Suppressor macrophage treated with lipopolysaccharide for 4 hours (primary cell): ENCODE measurements around the gene LTO1.

Experiments
- DNase-seq: peaks from one replicate; pipeline ENCODE4 v3.0.0-alpha.2; 2020

Gene LTO1

DNA sequence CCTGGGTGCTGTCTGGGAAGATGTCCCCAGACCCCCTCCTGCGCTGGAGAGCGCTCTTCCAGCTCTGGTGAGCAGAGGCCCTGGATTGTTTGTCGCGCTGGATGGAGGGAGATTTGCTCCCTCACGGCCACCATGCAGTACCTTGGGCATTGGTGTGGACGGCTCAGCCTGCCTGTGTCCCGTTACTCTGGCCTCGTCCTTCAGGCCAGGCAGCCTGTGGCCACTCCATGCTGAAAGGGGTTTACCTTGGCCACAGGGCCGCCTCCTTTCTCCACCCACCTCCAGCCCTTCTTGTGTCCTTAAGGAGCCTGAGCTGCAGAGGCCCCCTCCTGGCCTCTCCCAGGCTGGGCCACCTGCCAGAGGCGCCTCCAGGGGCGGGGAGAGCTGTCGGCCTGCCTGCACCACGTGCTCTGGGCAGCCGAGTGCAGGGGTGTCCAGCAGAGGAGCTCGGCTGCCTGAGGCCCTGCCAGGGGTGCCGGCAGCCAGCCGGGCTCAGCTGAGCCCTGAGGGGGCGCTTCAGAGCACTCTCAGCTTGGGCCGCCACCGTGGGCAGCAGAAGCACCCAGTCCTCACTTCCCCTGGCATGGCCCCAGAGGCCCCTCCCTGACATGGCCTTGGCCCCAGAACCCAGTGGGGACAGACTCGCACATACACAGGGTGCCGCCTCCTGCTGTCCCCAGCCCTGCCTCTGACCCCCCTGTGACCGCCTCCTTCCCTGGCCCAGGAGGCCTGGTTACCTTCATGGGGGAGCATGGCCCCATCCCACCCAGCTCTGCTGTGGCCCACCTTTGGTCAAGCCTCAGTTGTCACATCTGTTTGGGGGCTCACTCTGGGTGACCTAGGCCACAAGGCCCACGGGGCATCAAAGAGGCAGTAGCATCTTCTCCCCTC, 30.8 kb downstream of the LTO1 start:
- no peak for DNase-seq

- DNase-seq: no peak
Observed at GRCh38 chr11:69643646-69644045, 31.5 kb downstream of the LTO1 start.

DNA sequence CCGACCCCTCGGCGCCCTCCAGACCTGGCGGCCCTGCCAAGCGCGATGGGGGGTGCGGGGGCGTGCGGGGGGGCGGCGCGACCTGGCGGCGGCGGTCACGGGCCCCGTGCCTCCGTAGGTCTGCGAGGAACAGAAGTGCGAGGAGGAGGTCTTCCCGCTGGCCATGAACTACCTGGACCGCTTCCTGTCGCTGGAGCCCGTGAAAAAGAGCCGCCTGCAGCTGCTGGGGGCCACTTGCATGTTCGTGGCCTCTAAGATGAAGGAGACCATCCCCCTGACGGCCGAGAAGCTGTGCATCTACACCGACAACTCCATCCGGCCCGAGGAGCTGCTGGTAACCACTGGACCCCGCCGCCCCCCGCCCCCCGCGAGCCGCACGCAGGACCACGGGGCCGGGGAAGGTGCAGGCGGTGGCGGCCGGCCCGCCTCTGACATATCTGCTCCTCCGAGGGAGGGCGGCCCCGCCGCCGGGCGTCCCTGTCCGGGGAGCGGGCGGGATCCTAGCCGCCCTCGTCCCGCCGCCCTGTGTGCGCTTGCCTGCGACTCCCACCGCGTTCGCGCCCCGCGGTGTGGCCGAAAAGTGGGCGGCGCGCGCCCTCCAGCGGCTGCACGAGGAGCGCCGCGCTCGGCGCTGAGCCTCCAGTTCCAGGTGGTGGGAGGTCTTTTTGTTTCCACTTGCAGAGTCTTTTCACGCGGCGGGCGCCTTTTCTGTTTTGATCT, 32.1 kb downstream of the LTO1 start:
- DNase-seq: peak; percentile 89

DNA sequence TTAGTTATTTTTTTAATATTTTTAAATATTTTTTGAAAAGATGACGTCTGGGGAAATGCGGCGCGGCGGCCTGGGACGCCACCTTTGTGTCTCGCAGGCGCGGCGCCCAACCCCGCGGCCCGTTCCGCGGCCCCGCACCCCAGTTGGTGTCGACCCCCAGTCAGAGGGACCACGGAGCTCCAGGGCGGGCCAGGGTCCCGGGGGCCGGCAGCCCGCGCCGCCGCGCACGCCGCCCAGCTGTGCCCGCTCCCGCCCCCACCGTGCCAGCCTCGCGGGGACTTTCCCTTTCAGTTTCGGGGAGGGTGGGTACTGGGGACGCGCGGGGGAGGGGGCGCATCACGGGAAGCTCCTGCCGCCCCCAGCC, 32.6 kb downstream of the LTO1 start:
- DNase-seq: peak; percentile 59

DNA sequence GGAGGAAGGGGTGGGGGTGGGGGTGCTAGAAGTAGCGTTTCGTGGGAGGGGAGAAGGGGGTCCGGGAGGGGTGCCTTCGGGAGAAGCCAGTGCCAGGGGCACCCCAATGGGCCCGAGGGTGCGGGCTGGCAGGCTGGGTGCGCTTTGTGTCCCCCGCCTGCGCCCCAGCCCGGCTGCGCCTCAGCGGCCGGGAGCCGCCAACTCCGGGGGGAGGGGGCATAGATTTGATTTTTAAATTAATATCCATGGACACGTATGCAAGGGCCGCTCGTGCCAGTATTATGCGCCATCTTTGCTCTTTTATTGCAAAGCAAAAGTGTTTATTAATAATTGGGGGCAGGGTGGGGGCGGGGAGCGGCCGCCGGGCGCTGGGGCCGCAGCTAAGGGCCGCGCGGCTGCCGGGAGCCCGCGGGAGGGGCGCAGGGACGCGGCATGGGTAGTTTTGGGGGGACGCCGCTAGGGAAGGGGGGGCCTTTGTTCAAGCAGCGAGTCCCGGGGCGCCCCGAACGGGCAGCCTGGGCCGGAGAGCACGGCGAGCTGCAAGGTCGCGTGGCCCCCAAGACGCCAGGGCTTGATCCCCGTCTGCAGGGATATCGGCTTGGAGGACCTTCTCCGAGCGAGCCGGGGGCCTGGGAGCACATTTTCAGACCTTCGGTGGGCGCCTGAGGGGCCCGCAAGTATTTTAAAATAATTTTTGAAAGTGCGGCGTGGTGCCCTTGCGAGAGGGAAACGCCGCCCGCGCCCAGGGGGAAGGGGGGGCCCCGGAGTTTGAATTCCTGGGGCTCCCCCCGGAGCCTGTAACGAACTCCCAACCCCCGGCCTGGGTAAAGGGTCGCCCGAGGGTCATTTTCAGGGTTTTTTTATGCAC, 33.2 kb downstream of the LTO1 start:
- no peak for DNase-seq

GRCh38 chr11:69640995-69641581, 34.1 kb downstream of the LTO1 start, which contains the start of gene CCND1:
Gene CCND1, plus strand, starts transcription at chr11:69641156. Its CDS starts 158 bp downstream, at chr11:69641314.
- peak; percentile 83 for DNase-seq

DNA sequence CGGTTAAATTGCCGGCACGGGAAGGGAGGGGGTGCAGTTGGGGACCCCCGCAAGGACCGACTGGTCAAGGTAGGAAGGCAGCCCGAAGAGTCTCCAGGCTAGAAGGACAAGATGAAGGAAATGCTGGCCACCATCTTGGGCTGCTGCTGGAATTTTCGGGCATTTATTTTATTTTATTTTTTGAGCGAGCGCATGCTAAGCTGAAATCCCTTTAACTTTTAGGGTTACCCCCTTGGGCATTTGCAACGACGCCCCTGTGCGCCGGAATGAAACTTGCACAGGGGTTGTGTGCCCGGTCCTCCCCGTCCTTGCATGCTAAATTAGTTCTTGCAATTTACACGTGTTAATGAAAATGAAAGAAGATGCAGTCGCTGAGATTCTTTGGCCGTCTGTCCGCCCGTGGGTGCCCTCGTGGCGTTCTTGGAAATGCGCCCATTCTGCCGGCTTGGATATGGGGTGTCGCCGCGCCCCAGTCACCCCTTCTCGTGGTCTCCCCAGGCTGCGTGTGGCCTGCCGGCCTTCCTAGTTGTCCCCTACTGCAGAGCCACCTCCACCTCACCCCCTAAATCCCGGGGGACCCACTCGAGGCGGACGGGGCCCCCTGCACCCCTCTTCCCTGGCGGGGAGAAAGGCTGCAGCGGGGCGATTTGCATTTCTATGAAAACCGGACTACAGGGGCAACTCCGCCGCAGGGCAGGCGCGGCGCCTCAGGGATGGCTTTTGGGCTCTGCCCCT, 34.7 kb downstream of the LTO1 start:
- peak; percentile 68 for DNase-seq

DNA sequence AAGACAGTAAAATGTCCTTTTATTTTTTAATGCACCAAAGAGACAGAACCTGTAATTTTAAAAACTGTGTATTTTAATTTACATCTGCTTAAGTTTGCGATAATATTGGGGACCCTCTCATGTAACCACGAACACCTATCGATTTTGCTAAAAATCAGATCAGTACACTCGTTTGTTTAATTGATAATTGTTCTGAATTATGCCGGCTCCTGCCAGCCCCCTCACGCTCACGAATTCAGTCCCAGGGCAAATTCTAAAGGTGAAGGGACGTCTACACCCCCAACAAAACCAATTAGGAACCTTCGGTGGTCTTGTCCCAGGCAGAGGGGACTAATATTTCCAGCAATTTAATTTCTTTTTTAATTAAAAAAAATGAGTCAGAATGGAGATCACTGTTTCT, 35.3 kb downstream of the LTO1 start:
- no peak for DNase-seq

DNA sequence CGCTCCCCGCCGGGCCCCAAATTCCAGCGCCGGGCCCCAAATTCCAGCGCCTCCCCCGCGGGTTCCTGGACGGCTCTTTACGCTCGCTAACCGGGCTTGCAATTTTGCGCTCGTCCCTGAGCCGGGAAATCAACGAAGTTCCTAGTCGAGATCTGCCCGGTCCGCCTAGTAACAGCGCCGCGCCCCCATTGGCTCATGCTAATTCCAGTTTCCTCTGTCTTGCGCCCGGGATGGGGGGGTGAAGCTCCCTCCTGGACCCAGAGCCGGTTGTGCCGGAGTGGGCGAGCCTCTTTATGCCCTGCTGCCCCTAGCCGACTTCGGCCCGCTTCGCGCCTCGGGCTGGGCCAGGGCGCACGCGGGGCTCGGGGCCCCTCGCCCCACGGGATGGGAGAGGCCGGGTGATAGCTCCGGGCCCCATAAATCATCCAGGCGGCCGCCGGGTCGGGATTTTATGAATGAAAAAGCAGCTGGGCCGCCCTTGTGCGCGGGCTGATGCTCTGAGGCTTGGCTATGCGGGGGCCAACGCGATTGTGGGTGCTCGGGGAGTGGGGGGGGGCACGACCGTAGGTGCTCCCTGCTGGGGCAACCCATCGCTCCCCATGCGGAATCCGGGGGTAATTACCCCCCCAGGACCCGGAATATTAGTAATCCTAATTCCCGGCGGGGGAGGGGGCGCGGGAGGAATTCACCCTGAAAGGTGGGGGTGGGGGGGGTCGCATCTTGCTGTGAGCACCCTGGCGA, 36.0 kb downstream of the LTO1 start:
- DNase-seq: peak; percentile 90

DNA sequence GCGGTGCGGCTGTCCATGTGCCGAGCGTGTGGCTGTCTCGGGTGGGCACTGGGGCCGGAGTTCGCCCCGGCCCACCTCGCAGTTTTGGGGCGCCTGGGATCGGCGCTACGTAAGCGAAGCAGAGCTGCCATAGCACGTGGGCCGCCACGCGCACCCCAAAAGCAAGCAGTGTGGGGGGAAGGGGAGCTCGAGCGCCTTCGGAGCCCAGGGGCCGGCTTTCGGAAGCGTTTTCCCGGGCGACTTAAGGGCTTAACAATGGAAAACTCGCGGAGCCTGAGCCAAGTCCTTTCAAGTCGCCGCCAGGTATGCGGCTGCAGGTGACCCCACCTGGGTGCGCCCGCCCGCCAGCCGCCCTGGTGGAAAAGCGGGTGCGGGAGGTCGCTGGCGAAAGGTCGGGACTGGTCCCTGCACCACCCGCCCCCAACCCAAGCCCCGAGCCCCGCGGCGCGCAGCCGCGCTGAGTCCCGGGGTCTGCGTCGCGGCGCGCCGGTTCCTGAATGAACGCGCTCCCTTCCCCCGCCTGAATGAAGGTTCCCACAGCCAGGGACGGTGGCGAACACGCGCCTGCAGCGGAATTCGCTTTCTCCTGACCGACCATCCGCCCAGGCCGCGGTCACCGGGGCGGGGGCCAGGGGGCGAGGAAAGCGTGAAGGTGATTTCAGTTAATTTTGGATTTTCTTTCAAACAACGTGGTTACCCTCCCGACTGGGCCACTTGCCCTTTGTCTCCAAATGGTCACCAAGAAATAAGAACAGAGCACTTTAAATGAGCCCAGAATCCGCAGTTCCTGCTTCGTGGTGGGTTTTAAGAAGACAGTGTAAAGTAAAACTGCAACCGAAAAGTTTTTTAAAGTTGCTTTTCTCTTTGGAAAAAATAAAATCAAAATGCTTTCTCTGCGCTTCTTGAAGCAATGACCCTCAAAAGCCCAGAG, 36.9 kb downstream of the LTO1 start:
- DNase-seq: peak; percentile 23

DNA sequence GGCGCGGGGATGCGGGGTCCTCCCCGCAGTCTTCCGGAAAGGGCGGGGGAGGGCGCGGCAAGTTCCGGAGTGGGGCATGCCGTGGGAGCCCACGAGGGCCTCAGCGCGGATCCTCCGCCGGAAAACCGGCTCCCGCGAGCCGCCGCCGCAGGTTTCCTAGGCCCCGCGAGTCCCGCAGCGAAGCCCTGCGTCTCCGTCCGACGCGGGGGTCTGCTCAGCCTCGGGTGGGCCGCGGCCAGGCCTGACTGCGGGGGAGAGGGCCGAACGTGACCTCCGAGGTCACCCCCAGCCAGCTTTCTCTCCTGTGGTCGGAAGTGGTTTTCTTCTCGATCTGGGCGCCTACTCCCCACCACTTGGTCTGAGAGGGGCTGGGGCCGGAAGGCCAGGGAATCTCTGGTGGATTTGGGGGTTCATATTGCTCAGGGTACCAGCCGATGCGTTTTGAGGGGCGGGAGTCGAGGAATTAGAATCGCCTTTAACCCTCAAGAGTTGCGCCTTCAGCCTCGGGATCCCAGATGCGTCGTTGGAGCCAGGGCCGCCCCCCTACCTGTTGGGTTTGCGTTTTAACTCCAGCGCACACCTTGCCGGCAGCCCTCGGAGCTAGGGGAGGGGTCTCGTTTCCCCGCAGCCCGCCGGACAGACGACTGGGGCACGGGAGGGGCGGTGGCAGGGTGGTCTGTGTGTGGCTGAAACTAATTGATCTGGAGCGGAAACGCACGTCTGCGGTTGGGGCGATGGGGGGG, 37.8 kb downstream of the LTO1 start:
- no peak for DNase-seq

GRCh38 chr11:69636512-69637197, 38.5 kb downstream of the LTO1 start:
- DNase-seq: peak; percentile 41

DNA sequence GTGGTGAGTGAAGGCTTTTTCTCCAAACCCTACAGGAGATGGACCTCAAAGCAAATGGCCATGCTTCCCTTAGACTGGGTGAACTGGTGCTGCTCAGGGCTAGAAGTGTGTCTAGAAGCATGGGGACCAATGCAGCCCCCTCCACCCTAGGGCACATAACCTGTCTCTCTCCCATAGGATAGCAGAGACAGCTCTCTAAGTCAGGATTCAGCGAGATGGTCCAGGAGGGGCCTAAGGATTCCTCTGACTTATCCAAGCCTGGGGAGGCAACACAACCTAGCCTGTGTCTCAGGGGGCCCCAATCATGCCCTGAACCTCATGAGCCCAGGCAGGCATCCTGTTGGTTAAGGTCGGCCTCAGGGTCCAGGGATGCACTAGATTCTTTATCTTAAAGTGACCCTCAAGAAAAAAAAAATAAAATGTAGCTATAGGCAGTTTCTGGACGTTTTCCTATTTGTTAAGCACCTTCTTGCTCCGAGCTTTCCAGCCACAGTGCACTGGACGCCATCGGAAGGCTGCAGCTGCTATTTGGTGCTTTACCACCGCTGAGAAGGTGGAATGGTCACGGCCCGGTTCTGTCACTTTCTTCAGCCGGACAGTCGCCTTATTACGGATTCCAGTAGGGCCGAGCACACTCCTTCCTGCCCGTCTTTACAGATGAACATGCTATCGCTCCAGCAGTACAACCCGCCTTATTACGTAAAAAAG, 39.2 kb downstream of the LTO1 start:
- no peak for DNase-seq

DNA sequence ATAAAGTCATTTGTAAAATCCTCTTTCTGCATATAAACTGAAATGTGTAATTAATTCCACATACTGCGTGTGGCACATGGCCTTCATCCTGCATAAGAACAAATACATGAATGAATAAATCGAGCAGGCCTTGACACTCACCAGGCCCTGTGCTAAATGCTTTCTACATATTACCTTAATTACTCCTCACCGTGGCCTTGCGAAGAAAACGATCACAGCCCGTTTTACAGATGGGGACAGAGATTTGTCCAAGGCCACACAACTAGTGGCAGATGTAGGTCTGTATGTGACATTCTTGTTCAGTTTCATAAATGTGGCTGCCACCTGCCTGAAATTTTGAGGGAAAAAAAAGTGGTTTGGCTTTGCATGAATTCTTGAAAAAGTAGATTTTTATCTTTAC, 40.0 kb downstream of the LTO1 start:
- DNase-seq: no peak

DNA sequence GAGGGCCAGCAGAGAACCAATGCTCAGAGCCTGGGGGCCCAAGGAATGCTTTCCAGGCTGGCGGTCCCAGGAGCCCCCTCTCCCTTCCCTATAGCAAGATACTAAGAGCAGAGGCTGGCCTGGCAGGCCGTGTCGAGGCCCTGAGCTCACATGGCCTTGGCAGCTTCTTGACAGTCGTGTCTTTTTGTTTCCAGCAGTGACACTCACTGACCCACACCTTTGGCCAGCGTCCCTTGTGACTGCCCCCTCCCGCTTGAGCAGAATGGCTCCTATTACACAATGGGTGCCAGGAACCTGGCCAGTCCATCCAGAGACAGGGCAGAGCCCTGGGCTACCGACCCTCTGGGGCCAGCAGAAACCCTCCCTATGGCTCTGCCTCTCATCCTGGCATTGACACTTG, 40.6 kb downstream of the LTO1 start:
- DNase-seq: no peak

DNA sequence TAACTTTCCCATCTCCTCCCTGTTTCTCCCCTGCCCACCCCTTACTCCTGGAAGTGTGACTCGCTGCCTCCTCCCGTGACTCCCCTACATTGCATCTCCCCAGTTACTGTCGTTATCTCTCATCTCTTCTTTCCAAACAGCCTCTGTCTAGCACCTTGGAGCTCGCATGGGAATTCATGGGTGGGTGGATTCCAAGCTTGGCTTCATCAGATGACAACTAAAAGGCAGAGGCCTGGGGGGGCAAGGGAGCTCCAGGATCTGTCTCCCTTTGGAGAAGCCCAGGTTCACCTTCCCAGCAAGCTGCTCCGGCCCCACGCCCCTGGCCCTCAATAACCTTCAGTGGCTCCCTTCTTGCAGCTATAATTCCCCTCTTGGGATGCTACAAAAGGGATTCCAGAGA, 41.1 kb downstream of the LTO1 start:
- DNase-seq: no peak

- DNase-seq: no peak
Observed at GRCh38 chr11:69632900-69633299, 42.3 kb downstream of the LTO1 start.

DNA sequence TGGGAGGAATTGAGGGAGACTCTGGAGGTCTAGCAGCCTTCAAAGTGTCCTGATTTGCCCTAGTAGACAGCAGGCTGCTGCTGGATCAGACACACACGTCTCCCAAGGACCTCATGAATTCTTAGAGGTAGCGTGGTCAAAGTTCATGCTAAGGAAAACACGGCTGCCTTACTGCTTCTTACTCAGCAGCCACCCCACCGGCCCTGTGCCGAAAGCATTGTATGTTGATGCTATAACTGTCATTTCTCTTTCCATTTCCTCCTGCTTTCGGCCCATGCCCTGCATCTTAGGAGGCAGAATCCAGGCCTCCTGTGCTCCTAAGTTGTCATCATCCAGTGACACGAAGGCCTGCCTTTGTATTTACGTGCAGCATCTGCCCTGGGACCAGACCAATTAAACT, 44.7 kb downstream of the LTO1 start:
- DNase-seq: no peak
